GM21447 (cell line): Measurements from ENCODE around the gene GRM8.
"Not testable (repeated sequence)": the region's sequence is repeated elsewhere in the genome, so short reads cannot be mapped to it uniquely, and the experiment has no call there.

ENCODE experiments used
- ATAC-seq: cut with Tn5 transposase; IDR thresholded peaks from one replicate; pipeline ENCODE4 v1.9.1; 2021; ENCODE audit not compliant: unreplicated experiment

GRM8 gene

GRCh38 chr7:126931581-126931980 lies 321.2 kb downstream of the GRM8 start:
- no peak for ATAC-seq

DNA sequence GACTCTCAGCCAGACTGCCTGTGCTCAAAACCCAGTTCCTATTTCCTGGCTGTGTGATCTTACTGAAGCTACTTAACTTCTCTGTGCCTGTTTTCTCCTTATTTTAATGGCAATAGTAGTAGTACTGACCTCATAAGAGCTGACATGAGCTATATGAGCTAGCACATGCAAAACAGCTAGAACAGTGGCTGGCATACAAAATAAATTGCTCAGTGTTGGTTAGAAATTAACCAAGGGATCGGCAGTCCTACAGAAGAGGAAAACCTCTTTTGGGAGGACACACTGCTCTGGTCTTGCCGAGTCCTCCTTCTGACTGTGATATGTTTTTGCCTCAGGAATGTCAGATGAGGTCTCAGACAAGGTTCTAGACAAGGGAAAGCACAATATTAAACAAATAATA lies 322.6 kb downstream of the GRM8 start:
- no peak for ATAC-seq

DNA sequence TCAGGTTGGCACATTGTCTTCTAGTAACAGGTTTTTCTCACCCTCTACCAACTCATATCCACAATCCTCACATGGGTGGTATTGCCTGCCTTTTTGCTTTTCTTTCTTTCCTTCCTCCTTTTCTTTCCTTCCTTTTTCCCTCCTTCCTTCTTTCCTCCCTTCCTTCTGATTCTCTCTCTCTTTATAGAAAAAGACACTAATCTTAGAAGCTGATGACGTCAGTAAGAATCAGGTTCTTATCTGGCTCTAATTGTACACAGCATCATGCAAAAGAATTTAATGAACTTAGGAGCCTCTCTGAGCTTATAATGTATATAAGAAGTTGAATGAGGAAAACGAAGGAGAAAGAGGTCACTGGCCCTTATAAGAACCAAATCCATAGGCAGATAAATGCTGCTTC lies 328.3 kb downstream of the GRM8 start:
- ATAC-seq = no peak

- ATAC-seq = not testable (repeated sequence)
These were observed 341.1 kb downstream of the GRM8 start for GRCh38 chr7:126911627-126912026.

GRCh38 chr7:126908564-126908963 lies 344.2 kb downstream of the GRM8 start:
- not testable (repeated sequence) for ATAC-seq

GRCh38 chr7:126907657-126908056 lies 345.1 kb downstream of the GRM8 start:
- ATAC-seq = not testable (repeated sequence)

DNA sequence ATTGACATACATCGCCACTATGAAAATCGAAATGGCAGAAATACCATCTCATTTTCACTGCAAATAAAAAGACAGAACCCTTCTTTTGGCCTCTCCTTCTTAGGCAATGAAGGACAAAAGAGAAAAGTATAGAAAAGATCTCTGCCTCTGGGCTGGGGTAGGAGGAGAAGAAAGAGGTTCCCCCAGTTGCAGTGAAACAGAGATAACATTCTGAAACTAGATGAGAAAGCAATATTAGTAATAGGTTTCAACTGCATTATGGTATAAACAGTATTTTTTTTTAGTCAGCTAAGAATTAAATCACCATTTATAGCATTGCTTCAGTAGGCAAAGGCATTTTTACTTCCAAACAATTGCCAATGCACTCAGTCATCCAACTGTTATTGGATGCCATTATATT lies 347.5 kb downstream of the GRM8 start:
- ATAC-seq = not testable (repeated sequence)

- ATAC-seq = not testable (repeated sequence)
These were observed 351.5 kb downstream of the GRM8 start for GRCh38 chr7:126901041-126901765.

GRCh38 chr7:126887980-126888379 lies 364.8 kb downstream of the GRM8 start:
- ATAC-seq = not testable (repeated sequence)

DNA sequence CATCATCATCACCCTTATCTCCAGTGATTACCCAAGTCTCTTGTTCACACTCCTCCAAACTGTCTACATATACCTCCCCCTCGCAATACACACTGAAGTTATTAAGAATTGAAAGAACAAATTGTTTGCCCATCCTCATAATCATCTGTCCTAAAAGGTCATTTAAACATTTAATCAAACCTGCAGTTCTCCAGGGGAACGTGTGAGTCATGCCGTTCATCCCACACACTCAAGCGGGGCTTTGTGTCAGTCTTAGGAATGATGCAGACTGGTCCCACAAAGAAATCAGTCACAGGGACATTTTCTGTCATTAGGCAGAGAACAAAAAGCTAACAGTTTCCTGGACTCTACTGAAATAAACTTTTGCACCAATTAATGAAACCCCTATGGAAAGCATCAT lies 365.2 kb downstream of the GRM8 start:
- ATAC-seq = not testable (repeated sequence)

DNA sequence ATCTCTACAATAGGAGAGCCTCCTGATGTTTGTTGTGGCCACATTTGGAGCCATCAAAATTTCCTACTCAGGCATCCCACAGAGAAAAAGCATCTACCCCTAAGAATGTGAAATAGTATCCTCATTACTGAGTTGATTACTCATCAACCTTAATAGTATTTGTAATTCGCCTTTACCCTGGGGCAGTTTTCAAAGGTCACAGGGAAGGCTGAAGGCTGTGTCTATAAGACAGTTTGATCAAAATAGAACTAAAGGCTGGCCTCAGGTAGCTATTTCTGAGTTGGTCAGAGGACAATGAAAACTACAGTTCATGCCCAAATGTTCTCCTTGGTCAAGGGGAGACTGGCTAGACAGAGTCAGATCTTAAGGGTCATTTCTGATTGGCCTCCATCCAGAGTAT lies 370.0 kb downstream of the GRM8 start:
- ATAC-seq = not testable (repeated sequence)

GRCh38 chr7:126881908-126882307 lies 370.8 kb downstream of the GRM8 start:
- not testable (repeated sequence) for ATAC-seq

DNA sequence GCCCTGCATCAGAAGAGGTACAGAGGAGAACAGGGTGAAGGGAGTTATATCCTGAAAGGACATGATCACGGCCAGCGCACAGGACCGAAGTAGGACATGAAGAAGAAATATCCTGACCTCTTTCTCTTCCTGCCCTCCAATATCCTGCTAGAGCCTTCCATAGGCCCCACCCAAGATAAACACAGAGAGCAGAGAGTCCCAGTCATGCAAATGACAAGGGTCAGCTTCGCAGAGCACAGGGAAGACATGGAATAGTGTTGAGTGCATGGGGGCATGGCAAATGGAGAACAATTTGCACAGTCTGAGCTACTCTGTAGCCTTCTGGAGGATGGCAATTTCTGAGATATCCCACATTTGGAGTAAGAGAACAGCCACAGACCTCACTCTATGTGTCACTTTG lies 371.4 kb downstream of the GRM8 start:
- ATAC-seq = no peak

DNA sequence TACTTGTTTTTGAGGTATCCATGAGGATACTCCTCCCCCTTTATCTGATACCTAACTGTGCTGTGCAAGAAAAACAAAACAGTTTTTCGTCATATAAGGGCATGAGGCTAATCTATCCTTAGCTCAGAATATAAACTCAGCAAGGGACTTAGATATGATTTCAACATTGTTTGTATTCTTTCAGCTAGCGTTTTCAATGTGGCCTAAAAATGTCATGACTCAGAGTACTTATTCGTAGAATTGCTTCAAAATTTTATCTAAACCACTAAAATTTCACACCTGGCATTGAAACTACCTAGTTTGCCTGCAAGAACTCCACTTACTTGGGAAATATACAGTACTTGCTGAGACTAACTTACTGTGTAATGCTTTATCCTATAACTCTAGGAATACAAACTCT lies 376.2 kb downstream of the GRM8 start:
- not testable (repeated sequence) for ATAC-seq

DNA sequence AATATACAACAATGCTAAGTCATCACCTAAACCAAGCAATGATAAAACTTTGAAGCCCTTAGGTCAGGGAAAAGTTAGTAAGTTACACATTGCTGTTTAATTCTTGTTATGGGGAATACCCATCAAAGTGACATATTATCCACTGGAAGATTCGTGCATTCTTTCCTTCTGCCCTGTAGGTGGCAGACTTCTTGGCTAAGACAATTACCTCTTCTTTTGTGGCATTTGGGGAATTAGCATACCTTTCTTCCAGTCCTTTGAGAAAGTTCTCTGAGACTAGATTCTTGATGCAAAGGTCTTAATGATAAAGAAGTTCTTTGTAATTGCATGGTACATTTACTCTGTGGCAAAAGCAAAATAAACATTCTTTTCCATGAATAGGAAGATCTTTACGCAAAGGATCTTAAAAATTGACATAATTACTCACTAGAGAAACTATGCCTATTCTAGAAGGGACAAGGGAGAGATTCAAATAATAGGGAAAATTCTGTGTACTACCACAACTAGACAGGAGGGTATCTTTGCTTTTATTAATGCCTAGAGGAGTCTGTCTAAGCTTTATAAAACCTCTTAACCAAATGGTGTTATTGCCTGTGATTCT lies 395.9 kb downstream of the GRM8 start:
- ATAC-seq = no peak

- ATAC-seq = no peak
These were observed 407.4 kb downstream of the GRM8 start for GRCh38 chr7:126845331-126845730.

GRCh38 chr7:126843883-126844282 lies 408.9 kb downstream of the GRM8 start:
- no peak for ATAC-seq

DNA sequence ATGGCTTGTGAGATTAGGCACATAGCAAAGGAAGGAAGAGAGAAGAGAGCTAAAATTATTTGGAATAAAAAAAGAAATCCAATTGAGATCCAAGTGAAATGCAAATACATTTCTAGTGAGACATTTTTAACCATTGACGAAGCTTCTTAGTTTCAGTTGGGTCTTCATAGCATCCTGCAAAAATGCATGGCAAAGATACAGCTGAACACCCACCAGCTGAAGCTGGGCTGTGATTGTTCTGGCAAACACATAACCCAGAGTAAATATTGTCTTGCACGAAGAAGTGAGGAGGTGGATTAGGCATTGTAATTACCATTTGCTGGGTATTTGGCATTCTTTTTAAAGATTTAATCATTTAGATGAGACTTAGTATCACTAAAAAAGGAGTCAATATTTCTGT lies 409.4 kb downstream of the GRM8 start:
- ATAC-seq = no peak

DNA sequence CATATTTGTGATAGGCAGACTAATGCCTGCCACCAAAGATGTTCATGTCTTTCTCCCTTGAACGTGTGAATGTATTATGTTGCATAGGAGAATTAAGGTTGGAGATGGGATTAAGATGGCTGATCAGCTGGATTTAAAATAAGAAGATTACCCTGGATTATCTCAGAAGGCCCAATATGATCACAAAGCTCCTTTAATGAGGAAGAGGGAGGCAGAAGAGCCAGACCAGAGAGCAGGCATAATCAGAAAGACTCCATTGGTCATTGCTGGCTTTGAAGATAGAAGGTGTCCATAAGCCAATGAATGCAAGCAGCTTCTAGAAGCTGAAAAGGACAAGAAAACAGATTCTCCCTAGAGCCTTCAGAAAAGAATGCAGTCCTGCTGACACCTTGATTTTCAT lies 410.3 kb downstream of the GRM8 start:
- ATAC-seq = no peak

- no peak for ATAC-seq
These were observed 411.9 kb downstream of the GRM8 start for GRCh38 chr7:126840869-126841268.

- ATAC-seq = no peak
These were observed 413.1 kb downstream of the GRM8 start for GRCh38 chr7:126839624-126840023.

DNA sequence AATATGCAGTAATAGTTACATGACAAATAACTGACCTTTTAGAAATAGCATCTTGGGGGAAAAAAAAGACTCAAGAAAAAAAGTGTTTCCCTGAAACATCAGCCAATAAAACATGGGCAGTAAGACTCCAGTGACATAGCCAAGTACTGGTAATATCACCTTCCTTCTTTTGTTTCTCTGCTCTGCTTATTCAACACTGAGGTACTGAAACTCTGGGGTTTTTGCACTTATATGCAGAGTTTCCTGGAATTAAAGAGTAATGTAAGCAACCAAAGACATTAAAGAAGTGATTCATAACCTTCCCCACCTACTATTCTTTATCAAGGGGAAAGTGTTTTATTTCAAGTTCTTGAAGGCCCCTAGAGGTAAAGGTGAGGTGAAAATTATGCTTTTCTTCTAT lies 414.5 kb downstream of the GRM8 start:
- ATAC-seq = no peak

- ATAC-seq = not testable (repeated sequence)
These were observed 421.5 kb downstream of the GRM8 start for GRCh38 chr7:126831241-126831640.
